HepG2 (cell line): ENCODE measurements around the gene RNF149. TPM values are rescaled to one million over a fixed set of nuclear protein-coding genes. Genes with fewer than 3 reads are reported as not detected.

Experiments used
- CBFB ChIP-seq: sonication (generic); formaldehyde crosslinking; IDR thresholded peaks from 2 replicates; pipeline ENCODE4 v1.4.0; 2020; ENCODE audit warnings: missing genetic modification reagents
- CCDC6 ChIP-seq: sonication (generic); formaldehyde crosslinking; IDR thresholded peaks from 2 replicates; pipeline ENCODE4 v1.8.1; 2022; ENCODE audit warnings: mild to moderate bottlenecking, missing genetic modification reagents, moderate library complexity
- CHD4 ChIP-seq: fragments of 200-600 bp; sonication (generic); IDR thresholded peaks from 2 replicates; pipeline ENCODE4 v1.7.0; 2017; ENCODE audit warnings: mild to moderate bottlenecking, low read length, borderline replicate concordance
- HNF4A ChIP-seq: sonication (generic); formaldehyde crosslinking; IDR thresholded peaks from 2 replicates; pipeline ENCODE4 v1.4.0; 2020; ENCODE audit warnings: missing genetic modification reagents
- HNRNPH1 ChIP-seq: fragments of 200-400 bp; formaldehyde crosslinking; optimal IDR thresholded peaks from 2 replicates; pipeline ENCODE3; 2017; ENCODE audit warnings: mild to moderate bottlenecking, low read depth, low read length
- KLF6 ChIP-seq: IDR thresholded peaks from 2 replicates; pipeline ENCODE4 v1.8.0; 2016; ENCODE audit warnings: missing biosample characterization, missing genetic modification reagents
- NFIC ChIP-seq: IDR thresholded peaks from 2 replicates; pipeline ENCODE4 v1.6.1; 2012; ENCODE audit warnings: mild to moderate bottlenecking, low read length, inconsistent platforms
- RFX5 ChIP-seq: IDR thresholded peaks from 2 replicates; pipeline ENCODE4 v1.6.1; 2011; ENCODE audit warnings: low read depth, low read length, improper control_type of control experiment
- SPEN ChIP-seq: sonication (generic); formaldehyde crosslinking; IDR thresholded peaks from 2 replicates; pipeline ENCODE4 v1.5.1; 2020; ENCODE audit warnings: low read depth, mild to moderate bottlenecking, missing genetic modification reagents
- STAT5B ChIP-seq: sonication (generic); formaldehyde crosslinking; IDR thresholded peaks from 2 replicates; pipeline ENCODE4 v1.4.0; 2020; ENCODE audit warnings: missing genetic modification reagents
- TP53 ChIP-seq: sonication (generic); formaldehyde crosslinking; conservative IDR thresholded peaks from 2 replicates; pipeline ENCODE4 v1.4.0; 2020; ENCODE audit warnings: missing genetic modification reagents
- ZKSCAN5 ChIP-seq: sonication (generic); formaldehyde crosslinking; IDR thresholded peaks from 2 replicates; pipeline ENCODE4 v1.5.1; 2020; ENCODE audit warnings: mild to moderate bottlenecking, missing genetic modification reagents
- ZNF251 ChIP-seq: sonication (generic); formaldehyde crosslinking; IDR thresholded peaks from 2 replicates; pipeline ENCODE4 v1.9.0; 2021; ENCODE audit warnings: mild to moderate bottlenecking, missing genetic modification reagents
- ZNF543 ChIP-seq: sonication (generic); formaldehyde crosslinking; IDR thresholded peaks from 2 replicates; pipeline ENCODE4 v1.4.0; 2020; ENCODE audit warnings: mild to moderate bottlenecking, missing genetic modification reagents
- ZNF563 ChIP-seq: sonication (generic); formaldehyde crosslinking; IDR thresholded peaks from 2 replicates; pipeline ENCODE4 v1.8.0; 2022; ENCODE audit warnings: mild to moderate bottlenecking, moderate library complexity, missing genetic modification reagents
- ZNF577 ChIP-seq: sonication (generic); formaldehyde crosslinking; IDR thresholded peaks from 2 replicates; pipeline ENCODE4 v1.4.0; 2020; ENCODE audit warnings: mild to moderate bottlenecking, low read depth, missing genetic modification reagents, borderline replicate concordance
- ZNF75D ChIP-seq: sonication (generic); formaldehyde crosslinking; IDR thresholded peaks from 2 replicates; pipeline ENCODE4 v1.8.1; 2023; ENCODE audit warnings: missing genetic modification reagents, mild to moderate bottlenecking, borderline replicate concordance
- ZNF784 ChIP-seq: sonication (generic); formaldehyde crosslinking; IDR thresholded peaks from 2 replicates; pipeline ENCODE4 v1.5.1; 2020; ENCODE audit warnings: missing genetic modification reagents, mild to moderate bottlenecking, borderline replicate concordance
- ZNF841 ChIP-seq: sonication (generic); formaldehyde crosslinking; IDR thresholded peaks from 2 replicates; pipeline ENCODE4 v1.8.1; 2023; ENCODE audit warnings: missing genetic modification reagents, borderline replicate concordance
- ZNF878 ChIP-seq: sonication (generic); formaldehyde crosslinking; IDR thresholded peaks from 2 replicates; pipeline ENCODE4 v1.8.1; 2023; ENCODE audit warnings: mild to moderate bottlenecking, missing genetic modification reagents, moderate library complexity
- polyA plus RNA-seq, 8 experiments: library from polyadenylated mRNA; depleted of rRNA in 3 of 8; stranded (reverse) in 7 of 8; unstranded in 1 of 8; fragments of >200 nt; fragmentation: Illumina TruSeq in 4 of 8; extraction: Trizol in 4 of 8; gene quantifications; 2 replicates each; pipeline versions ENCODE4 v1.2.1 to v1.2.3, GENCODE V29; 2011 to 2016; ENCODE audit warnings: low read depth in 4 of 8, missing spikeins in 1 of 8, mixed read lengths in 1 of 8; ENCODE audit not compliant: insufficient read depth in 1 of 8
- total RNA-seq, 5 experiments: library from RNA; depleted of rRNA; stranded (reverse); fragments of >200 nt; fragmentation: Illumina TruSeq; extraction: Trizol; gene quantifications; 2 replicates each; pipeline ENCODE4 v1.2.3, GENCODE V29; 2016; ENCODE audit warnings: low read depth in 1 of 5
- TF ChIP-seq, protein P1 (sequence below): sonication (generic); formaldehyde crosslinking; IDR thresholded peaks from 2 replicates; pipeline ENCODE4 v1.4.0; 2020; ENCODE audit warnings: missing genetic modification reagents
- TF ChIP-seq, protein P2 (sequence below): IDR thresholded peaks from 2 replicates; pipeline ENCODE4 v1.4.0; 2020; ENCODE audit warnings: mild to moderate bottlenecking, missing genetic modification reagents
- TF ChIP-seq, protein P3 (sequence below): sonication (generic); formaldehyde crosslinking; IDR thresholded peaks from 2 replicates; pipeline ENCODE4 v1.4.0; 2020; ENCODE audit warnings: missing genetic modification reagents

Gene RNF149
- total and polyA plus RNA-seq, 2 of the 13 experiments (the other 11 are each of a cell fraction or from before 2014, with no cell fraction given), result 87.6 to 109 TPM

- TF ChIP-seq ZNF878 (CRISPR knock-in tag) (peak; percentile 73; the same call in 1 of the 2 replicates), HNF4A (CRISPR knock-in tag) (no peak), STAT5B (no peak), ZNF784 (CRISPR knock-in tag) (0 out of 2 replicates have a peak, but pooled peaks have one; percentile 88), ZKSCAN5 (CRISPR knock-in tag) (no peak), TP53 (CRISPR knock-in tag) (no peak), ZNF563 (CRISPR knock-in tag) (0 out of 2 replicates have a peak, but pooled peaks have one; percentile 92), ZNF577 (CRISPR knock-in tag) (no peak), CCDC6 (CRISPR knock-in tag) (peak; percentile 87), ZNF543 (CRISPR knock-in tag) (peak; percentile 81), ZNF841 (CRISPR knock-in tag) (0 out of 2 replicates have a peak, but pooled peaks have one; percentile 20), CHD4 (no peak), ZNF251 (CRISPR knock-in tag) (no peak), SPEN (CRISPR knock-in tag) (peak; percentile 79), RFX5 (no peak), NFIC (no peak), ZNF75D (CRISPR knock-in tag) (no peak), CBFB (0 out of 2 replicates have a peak, but pooled peaks have one; percentile 43), HNRNPH1 (no peak), KLF6 (CRISPR knock-in tag) (peak; percentile 43; the same call in 1 of the 2 replicates)
- TF ChIP-seq, protein P1, sequence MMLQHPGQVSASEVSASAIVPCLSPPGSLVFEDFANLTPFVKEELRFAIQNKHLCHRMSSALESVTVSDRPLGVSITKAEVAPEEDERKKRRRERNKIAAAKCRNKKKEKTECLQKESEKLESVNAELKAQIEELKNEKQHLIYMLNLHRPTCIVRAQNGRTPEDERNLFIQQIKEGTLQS, result no peak
- TF ChIP-seq, protein P2, sequence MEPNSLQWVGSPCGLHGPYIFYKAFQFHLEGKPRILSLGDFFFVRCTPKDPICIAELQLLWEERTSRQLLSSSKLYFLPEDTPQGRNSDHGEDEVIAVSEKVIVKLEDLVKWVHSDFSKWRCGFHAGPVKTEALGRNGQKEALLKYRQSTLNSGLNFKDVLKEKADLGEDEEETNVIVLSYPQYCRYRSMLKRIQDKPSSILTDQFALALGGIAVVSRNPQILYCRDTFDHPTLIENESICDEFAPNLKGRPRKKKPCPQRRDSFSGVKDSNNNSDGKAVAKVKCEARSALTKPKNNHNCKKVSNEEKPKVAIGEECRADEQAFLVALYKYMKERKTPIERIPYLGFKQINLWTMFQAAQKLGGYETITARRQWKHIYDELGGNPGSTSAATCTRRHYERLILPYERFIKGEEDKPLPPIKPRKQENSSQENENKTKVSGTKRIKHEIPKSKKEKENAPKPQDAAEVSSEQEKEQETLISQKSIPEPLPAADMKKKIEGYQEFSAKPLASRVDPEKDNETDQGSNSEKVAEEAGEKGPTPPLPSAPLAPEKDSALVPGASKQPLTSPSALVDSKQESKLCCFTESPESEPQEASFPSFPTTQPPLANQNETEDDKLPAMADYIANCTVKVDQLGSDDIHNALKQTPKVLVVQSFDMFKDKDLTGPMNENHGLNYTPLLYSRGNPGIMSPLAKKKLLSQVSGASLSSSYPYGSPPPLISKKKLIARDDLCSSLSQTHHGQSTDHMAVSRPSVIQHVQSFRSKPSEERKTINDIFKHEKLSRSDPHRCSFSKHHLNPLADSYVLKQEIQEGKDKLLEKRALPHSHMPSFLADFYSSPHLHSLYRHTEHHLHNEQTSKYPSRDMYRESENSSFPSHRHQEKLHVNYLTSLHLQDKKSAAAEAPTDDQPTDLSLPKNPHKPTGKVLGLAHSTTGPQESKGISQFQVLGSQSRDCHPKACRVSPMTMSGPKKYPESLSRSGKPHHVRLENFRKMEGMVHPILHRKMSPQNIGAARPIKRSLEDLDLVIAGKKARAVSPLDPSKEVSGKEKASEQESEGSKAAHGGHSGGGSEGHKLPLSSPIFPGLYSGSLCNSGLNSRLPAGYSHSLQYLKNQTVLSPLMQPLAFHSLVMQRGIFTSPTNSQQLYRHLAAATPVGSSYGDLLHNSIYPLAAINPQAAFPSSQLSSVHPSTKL, result peak; percentile 40; the same call in 1 of the 2 replicates
- TF ChIP-seq, protein P3, sequence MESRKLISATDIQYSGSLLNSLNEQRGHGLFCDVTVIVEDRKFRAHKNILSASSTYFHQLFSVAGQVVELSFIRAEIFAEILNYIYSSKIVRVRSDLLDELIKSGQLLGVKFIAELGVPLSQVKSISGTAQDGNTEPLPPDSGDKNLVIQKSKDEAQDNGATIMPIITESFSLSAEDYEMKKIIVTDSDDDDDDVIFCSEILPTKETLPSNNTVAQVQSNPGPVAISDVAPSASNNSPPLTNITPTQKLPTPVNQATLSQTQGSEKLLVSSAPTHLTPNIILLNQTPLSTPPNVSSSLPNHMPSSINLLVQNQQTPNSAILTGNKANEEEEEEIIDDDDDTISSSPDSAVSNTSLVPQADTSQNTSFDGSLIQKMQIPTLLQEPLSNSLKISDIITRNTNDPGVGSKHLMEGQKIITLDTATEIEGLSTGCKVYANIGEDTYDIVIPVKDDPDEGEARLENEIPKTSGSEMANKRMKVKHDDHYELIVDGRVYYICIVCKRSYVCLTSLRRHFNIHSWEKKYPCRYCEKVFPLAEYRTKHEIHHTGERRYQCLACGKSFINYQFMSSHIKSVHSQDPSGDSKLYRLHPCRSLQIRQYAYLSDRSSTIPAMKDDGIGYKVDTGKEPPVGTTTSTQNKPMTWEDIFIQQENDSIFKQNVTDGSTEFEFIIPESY (CRISPR knock-in tag), result no peak
Measured at GRCh38 chr2:101252408-101253012, 56.0 kb downstream of the RNF149 start, which contains the start of gene CNOT11 (continued).
